Occipital lobe (tissue), 2 donors: ENCODE results near the gene RANGAP1. TPM values are rescaled to one million over a fixed set of nuclear protein-coding genes. Genes with fewer than 3 reads are reported as not detected.
A peak's percentile ranks its signal among the peaks of the same experiment; 100 is the strongest.

Experiments
- DNase-seq: peaks from one replicate; lab custom pipeline; 2025; lab: John Stamatoyannopoulos, UW
- total RNA-seq: library from RNA; depleted of rRNA; stranded (reverse); fragments of >200 nt; gene quantifications from one replicate; pipeline ENCODE4 v1.2.3, GENCODE V29; 2014

RANGAP1 gene, protein sequence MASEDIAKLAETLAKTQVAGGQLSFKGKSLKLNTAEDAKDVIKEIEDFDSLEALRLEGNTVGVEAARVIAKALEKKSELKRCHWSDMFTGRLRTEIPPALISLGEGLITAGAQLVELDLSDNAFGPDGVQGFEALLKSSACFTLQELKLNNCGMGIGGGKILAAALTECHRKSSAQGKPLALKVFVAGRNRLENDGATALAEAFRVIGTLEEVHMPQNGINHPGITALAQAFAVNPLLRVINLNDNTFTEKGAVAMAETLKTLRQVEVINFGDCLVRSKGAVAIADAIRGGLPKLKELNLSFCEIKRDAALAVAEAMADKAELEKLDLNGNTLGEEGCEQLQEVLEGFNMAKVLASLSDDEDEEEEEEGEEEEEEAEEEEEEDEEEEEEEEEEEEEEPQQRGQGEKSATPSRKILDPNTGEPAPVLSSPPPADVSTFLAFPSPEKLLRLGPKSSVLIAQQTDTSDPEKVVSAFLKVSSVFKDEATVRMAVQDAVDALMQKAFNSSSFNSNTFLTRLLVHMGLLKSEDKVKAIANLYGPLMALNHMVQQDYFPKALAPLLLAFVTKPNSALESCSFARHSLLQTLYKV
- total RNA-seq = 28.7 TPM

DNA sequence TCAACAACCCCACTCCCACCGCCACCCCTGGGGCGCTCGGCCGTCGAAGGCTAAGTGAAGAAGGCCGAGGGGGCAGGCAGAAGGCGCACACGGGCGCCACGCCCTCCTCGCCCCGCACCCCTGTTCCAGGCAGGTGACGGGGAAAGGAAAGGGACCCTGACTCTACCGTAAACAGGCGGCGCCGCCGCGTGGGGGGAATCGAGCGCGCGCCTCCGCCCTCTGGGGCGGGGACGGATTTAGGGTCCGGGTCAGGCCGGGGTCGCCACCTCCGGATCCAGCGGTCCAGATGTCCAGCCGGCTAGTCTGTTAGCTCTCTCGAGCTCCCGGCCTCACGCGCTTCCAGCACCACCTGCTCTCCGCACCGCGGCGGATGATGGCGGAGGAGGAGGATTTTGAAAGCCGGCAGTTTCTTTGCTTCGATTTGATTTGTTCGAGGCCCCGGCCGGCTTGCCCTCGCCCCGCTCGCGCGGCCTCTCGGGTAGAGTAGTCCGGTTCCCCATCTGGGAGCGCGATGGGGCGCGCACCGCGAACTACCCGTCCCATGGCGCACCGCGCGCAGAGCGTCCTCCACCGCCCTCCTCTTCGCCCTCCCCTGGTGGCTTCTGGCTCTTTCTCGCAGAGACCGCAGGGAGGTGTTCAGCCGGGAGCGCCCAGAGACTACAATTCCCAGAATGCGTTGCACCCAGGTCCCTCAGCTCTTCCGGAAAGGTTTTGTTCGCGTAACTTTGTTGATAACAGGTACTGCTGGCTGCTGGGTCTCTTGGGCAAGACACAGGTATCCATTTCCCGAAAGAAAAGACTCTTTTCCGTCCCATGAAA, at the start of gene RANGAP1:
RANGAP1 (minus strand) TSS at position 368 of the 819 bp plus-strand sequence. CDS start 5,143 bp downstream, outside the sequence.
- DNase-seq = peak; percentile 98

- no peak for DNase-seq
These were observed 49.1 kb upstream of the RANGAP1 start for GRCh38 chr22:41334951-41335635.

GRCh38 chr22:41334215-41334614, 48.2 kb upstream of the RANGAP1 start:
- DNase-seq = no peak

GRCh38 chr22:41333806-41334205, 47.8 kb upstream of the RANGAP1 start:
- DNase-seq = no peak

GRCh38 chr22:41332217-41332939, 46.4 kb upstream of the RANGAP1 start:
- no peak for DNase-seq

DNA sequence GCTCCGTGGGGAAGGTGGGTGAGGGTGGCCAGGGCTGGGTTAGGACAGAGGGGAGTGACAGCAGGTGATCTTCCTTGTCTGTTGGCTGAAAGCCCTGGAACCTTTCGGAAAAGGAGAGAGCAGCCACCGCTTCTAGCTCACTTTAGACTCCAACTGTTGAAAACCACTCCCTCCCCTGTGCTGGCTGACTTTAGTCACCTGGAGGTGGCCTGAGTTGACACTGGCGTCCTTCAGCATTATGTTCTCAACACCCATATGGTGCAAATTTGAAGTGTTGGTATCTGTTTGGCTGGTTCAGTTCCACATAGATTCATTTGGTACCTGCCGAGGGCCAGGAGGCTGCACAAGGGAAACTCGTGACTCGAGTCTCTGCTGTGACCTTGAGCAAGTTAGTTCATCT, 44.2 kb upstream of the RANGAP1 start:
- DNase-seq = no peak

GRCh38 chr22:41327124-41327523, 41.1 kb upstream of the RANGAP1 start:
- DNase-seq = no peak

DNA sequence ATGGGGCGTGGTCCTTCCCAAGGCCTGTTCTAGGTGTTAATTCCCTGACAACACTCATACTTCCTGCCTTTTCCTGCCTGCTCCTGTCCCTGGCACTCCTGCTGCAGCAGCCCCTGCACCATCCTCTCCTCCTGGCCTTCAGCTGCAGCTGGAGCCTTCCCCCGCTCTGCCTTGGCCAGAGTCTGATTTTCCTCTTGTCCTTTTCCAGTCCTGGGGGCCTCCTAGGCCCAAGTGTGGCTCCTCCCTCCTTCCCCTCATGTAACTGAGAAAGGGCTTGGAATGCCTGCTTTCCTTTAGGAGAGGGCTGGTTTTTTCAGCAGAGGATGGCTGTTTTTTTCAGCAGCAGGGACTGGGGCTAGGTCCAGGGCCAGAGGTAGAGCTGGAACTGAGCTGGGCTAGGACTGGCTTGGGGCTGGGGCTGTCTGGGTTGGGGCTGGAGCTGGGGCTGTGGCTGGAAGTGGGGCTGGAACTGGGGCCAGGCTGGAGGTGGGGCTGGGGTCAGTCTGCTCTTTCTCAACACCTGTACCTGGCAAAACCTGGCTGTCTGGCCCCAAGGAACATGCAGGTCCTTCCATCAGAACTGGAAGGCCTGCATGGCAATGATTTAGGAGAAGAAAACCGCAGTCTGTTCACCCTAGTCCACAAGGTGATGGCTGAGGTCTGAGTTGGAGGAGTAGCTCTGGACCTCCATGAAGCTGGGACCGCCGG, 39.0 kb upstream of the RANGAP1 start:
- no peak for DNase-seq

- no peak for DNase-seq
These were observed 34.6 kb upstream of the RANGAP1 start for GRCh38 chr22:41320416-41321240.

DNA sequence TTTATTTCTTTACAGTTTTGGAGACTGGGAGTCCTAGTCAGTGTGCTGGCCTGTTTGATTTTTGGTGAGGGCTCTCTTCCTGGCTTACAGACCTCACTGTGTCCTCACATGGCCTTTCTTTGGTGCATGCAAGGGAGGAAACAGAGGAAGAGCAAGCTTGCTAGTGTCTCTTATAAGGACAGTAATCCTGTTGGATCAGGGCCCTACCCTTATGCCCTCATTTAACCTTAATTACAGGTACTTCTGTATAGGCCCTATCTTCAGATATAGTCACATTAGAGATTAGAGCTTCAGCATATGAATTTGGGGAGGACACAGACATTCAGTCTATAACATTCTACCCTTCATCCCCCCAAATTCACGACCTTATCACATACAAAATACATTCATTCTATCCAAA, 29.6 kb upstream of the RANGAP1 start:
- DNase-seq = no peak

DNA sequence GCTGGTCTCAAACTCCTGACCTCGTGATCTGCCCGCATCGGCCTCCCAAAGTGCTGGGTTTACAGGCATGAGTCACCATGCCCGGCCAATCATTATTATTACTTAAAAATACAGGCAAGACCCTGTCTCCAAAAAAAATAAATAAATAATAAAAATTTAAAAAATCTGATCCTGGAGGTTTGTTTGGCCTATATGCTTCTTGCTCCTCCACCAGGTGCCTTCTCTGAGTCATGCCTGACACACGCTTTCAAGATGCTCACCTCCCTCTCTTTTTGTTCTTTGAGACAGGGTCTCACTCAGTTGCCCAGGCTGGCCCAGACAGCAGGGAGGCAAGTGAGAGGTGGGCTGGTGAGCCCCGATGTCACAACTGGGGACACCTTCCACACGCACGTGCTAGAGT, 28.8 kb upstream of the RANGAP1 start:
- no peak for DNase-seq

DNA sequence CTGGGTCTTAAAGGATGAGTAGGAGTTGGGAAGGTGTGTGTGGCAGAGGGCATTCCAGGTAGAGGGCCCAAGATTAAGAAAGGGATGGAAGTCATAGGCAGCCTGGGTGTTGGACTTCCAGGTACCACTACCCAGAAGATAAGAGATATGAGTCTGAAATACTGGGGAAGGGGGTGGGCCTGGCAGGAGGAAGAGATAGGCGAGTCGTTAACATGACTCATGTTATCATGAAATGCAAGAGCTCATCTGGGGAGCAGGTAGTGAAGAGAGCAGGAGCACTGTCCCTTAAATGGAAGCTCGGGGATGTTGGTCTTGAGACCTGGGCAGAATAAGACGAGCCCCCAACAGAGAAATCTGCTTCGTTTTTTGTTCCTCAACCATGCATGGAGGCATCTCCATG, 25.5 kb upstream of the RANGAP1 start:
- DNase-seq = no peak

DNA sequence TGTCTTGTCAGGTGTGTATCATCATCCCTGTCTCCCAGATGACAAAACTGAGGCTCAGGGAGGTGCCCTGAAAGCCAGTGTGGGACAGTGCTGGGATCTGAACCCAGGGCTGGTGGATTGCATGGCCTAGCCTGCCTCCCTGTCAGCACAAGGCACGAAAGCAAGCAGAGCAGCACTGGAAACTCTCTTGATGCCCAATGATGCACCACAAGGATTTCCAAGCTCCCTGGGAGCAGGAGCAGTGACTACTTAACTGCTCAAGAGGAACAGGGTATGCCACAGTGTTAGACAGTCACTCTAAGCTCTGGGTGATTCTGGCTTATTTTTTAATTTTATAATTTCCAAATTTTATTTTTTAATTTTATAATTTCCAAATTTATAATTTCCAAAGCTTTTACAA, 24.3 kb upstream of the RANGAP1 start:
- DNase-seq = no peak

GRCh38 chr22:41308544-41308947, 22.6 kb upstream of the RANGAP1 start:
- DNase-seq = no peak

- no peak for DNase-seq
These were observed 22.1 kb upstream of the RANGAP1 start for GRCh38 chr22:41308054-41308453.

- no peak for DNase-seq
These were observed 19.7 kb upstream of the RANGAP1 start for GRCh38 chr22:41305646-41306045.

- DNase-seq = no peak
These were observed 16.8 kb upstream of the RANGAP1 start for GRCh38 chr22:41302811-41303210.

DNA sequence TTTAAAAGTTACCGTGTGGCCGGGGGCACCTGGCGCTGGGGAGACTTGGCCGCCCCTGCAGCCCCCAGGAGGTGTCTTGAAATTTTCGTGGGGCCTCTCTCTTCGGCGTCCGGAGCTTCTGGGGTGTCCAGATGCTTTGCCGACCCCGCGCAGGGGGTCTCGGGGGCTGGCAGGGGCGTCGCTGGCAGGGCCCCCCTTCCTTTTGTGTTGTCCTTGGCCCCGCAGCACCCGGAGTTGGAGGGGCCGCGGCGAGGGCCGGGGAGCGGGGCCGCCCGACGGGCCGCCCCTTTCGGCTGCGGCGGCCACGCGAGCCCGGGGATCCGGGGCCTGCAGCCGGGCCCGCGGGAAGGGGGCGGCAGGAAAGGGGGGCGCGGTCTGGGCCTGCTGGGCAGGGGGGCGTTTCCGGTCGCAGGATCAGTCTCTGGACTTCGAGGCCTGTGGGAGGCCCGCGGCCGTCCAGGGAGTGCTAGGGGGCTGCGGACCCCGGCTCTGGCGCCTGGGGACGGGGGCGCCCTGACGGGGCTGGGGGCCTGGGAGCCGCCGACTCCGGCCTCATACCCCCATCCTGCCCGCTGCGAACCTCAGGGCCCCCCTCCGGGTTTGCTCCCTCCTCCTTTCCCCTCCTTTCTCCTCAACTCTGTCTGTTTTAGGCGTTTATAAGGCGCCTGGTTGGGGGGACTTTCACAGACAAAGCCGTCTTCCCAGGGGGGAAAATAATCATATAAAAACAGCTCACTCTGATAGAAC, 16.2 kb upstream of the RANGAP1 start:
- DNase-seq = no peak
